DMS79 (cell line): ENCODE results near the gene ADARB2.
A peak's percentile ranks its signal among the peaks of the same experiment; 100 is the strongest.
"Not testable (repeated sequence)": the region's sequence is repeated elsewhere in the genome, so short reads cannot be mapped to it uniquely, and the experiment has no call there.

Source experiments
- DNase-seq: peaks from one replicate; lab custom pipeline; 2025; lab: John Stamatoyannopoulos, UW

The ADARB2 gene

GRCh38 chr10:1642600-1643160, 94.6 kb downstream of the ADARB2 start:
- no peak for DNase-seq

GRCh38 chr10:1641402-1641801, 95.9 kb downstream of the ADARB2 start:
- no peak for DNase-seq

GRCh38 chr10:1638889-1639419, 98.4 kb downstream of the ADARB2 start:
- DNase-seq: peak; percentile 40

- DNase-seq: no peak
These were observed 102.0 kb downstream of the ADARB2 start for GRCh38 chr10:1635340-1635739.

- DNase-seq: no peak
These were observed 103.1 kb downstream of the ADARB2 start for GRCh38 chr10:1634239-1634638.

GRCh38 chr10:1633783-1634182, 103.5 kb downstream of the ADARB2 start:
- DNase-seq: no peak

GRCh38 chr10:1632596-1632995, 104.7 kb downstream of the ADARB2 start:
- no peak for DNase-seq

GRCh38 chr10:1632141-1632540, 105.2 kb downstream of the ADARB2 start:
- no peak for DNase-seq

- DNase-seq: no peak
These were observed 106.0 kb downstream of the ADARB2 start for GRCh38 chr10:1631282-1631681.

- no peak for DNase-seq
These were observed 107.0 kb downstream of the ADARB2 start for GRCh38 chr10:1630304-1630703.

- no peak for DNase-seq
These were observed 107.8 kb downstream of the ADARB2 start for GRCh38 chr10:1629326-1630198.

- no peak for DNase-seq
These were observed 108.6 kb downstream of the ADARB2 start for GRCh38 chr10:1628757-1629156.

- no peak for DNase-seq
These were observed 109.4 kb downstream of the ADARB2 start for GRCh38 chr10:1627945-1628344.

GRCh38 chr10:1626835-1627234, 110.5 kb downstream of the ADARB2 start:
- DNase-seq: no peak

GRCh38 chr10:1626410-1626809, 110.9 kb downstream of the ADARB2 start:
- DNase-seq: no peak

- no peak for DNase-seq
These were observed 111.6 kb downstream of the ADARB2 start for GRCh38 chr10:1625731-1626130.

GRCh38 chr10:1625079-1625478, 112.2 kb downstream of the ADARB2 start:
- no peak for DNase-seq

- no peak for DNase-seq
These were observed 113.1 kb downstream of the ADARB2 start for GRCh38 chr10:1624240-1624639.

GRCh38 chr10:1620803-1621202, 116.5 kb downstream of the ADARB2 start:
- no peak for DNase-seq

- not testable (repeated sequence) for DNase-seq
These were observed 119.7 kb downstream of the ADARB2 start for GRCh38 chr10:1617376-1618317.

GRCh38 chr10:1616701-1617100, 120.6 kb downstream of the ADARB2 start:
- not testable (repeated sequence) for DNase-seq
